Activated B cell treated with CpG ODN at 0.5 μM for 24 hours (primary cell): ENCODE results near the gene IGSF21. TPM values are rescaled to one million over a fixed set of nuclear protein-coding genes. Genes with fewer than 3 reads are reported as not detected.

ENCODE experiments used
- ATAC-seq: fragments of 200-7000 bp; cut with Tn5 transposase; one replicate; pipeline ENCODE4 v1.10.0; 2021; ENCODE audit warnings: low read depth, mild to moderate bottlenecking, moderate library complexity
- CTCF ChIA-PET: fragments of 350-600 bp; sonication (Branson Sonifier 250); formaldehyde crosslinking; loops from one replicate; lab custom pipeline; 2021; ENCODE audit warnings: antibody characterized with exemption; lab: Charles Lee
- POLR2A ChIA-PET: fragments of 350-600 bp; sonication (Branson Sonifier 250); formaldehyde crosslinking; loops from one replicate; lab custom pipeline; 2021; ENCODE audit warnings: antibody characterized with exemption; lab: Charles Lee
- DNase-seq: peaks from one replicate; pipeline ENCODE4 v3.0.0; 2022
- H3K27ac Mint-ChIP-seq: one replicate; pipeline ENCODE4 v1.8.0; 2020; ENCODE audit warnings: mixed read lengths
- H3K27me3 Mint-ChIP-seq: one replicate; pipeline ENCODE4 v1.8.0; 2021; ENCODE audit warnings: mixed read lengths
- H3K36me3 Mint-ChIP-seq: one replicate; pipeline ENCODE4 v1.8.0; 2021; ENCODE audit warnings: low read depth, mixed read lengths
- H3K4me1 Mint-ChIP-seq: one replicate; pipeline ENCODE4 v1.8.0; 2021; ENCODE audit warnings: mixed read lengths
- H3K4me3 Mint-ChIP-seq: one replicate; pipeline ENCODE4 v1.8.0; 2020; ENCODE audit warnings: mild to moderate bottlenecking, mixed read lengths
- H3K9me3 Mint-ChIP-seq: one replicate; pipeline ENCODE4 v1.8.0; 2020; ENCODE audit warnings: mixed read lengths
- intact Hi-C: fragments of 100-400 bp; cut with micrococcal nuclease; formaldehyde crosslinking; loops from one replicate; pipeline ENCODE4 v1.15.1; 2024
- total RNA-seq: library from RNA; stranded (reverse); gene quantifications from 2 replicates; pipeline ENCODE4 v1.2.3, GENCODE V29; 2022
- TF ChIP-seq, protein P1 (sequence below): fragments of 200-600 bp; IDR thresholded peaks from one replicate; pipeline ENCODE4 v1.8.0; 2022; ENCODE audit warnings: antibody characterized with exemption, mild to moderate bottlenecking

Gene IGSF21
- total RNA-seq, 1 donor from 2014 or later = not detected

DNA sequence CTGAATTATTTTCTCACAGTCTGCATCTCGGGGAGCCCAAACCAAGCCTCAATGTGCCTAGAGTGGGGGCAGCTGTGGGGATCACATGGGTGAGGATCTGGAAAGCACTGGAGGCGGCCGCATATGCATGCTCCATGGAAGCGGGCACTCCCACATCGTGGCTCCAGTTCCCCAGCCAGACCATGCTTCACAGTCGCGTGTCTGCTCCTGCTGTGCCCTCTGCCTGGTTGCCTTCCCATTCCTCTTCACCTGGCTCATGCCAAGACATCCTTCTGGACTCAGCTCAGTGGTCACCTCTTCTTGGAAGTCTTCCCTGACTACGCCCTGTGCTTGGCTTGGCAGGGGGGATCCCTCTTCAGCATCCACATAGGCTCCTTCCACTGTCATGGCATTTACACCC lies 32.8 kb downstream of the IGSF21 start:
- Mint-ChIP-seq H3K4me1 (no peaks in the 10 kb centered on the region), H3K9me3 (no peaks in the 10 kb centered on the region), H3K36me3 (no peaks in the 10 kb centered on the region), H3K4me3 (no peak overlapping the region), H3K27me3 (no peaks in the 10 kb centered on the region), H3K27ac (no peak overlapping the region)
- intact Hi-C loops = no loop called here
- TF ChIP-seq, protein P1, sequence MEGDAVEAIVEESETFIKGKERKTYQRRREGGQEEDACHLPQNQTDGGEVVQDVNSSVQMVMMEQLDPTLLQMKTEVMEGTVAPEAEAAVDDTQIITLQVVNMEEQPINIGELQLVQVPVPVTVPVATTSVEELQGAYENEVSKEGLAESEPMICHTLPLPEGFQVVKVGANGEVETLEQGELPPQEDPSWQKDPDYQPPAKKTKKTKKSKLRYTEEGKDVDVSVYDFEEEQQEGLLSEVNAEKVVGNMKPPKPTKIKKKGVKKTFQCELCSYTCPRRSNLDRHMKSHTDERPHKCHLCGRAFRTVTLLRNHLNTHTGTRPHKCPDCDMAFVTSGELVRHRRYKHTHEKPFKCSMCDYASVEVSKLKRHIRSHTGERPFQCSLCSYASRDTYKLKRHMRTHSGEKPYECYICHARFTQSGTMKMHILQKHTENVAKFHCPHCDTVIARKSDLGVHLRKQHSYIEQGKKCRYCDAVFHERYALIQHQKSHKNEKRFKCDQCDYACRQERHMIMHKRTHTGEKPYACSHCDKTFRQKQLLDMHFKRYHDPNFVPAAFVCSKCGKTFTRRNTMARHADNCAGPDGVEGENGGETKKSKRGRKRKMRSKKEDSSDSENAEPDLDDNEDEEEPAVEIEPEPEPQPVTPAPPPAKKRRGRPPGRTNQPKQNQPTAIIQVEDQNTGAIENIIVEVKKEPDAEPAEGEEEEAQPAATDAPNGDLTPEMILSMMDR = no peak
- ATAC-seq = no peak
- DNase-seq = no peak
- POLR2A ChIA-PET = no interaction called here
- CTCF ChIA-PET = no interaction called here

DNA sequence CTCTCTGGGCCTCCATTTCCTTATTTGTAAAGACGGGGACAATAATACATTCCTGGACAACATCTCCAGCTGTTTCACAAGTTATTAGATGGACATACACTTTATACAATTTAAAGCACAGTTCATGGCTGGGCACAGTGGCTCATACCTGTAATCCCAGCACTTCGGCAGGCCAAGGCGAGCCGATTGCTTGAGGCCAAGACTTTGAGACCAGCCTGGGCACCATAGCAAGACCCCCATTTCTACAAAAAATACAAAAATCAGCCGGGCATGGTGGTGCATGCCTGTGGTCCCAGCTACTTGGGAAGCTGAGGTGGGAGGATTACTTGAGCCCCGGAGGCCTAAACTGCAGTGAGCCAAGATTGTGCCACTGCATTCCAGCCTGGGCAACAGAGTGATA lies 34.1 kb downstream of the IGSF21 start:
- Mint-ChIP-seq H3K4me3 (no peak overlapping the region), H3K27ac (no peak overlapping the region), H3K4me1 (no peaks in the 10 kb centered on the region), H3K9me3 (no peaks in the 10 kb centered on the region), H3K36me3 (no peaks in the 10 kb centered on the region), H3K27me3 (no peaks in the 10 kb centered on the region)
- DNase-seq = no peak
- CTCF ChIA-PET = no interaction called here
- TF ChIP-seq, protein P1 = no peak
- POLR2A ChIA-PET = no interaction called here
- ATAC-seq = no peak
- intact Hi-C loops = no loop called here

DNA sequence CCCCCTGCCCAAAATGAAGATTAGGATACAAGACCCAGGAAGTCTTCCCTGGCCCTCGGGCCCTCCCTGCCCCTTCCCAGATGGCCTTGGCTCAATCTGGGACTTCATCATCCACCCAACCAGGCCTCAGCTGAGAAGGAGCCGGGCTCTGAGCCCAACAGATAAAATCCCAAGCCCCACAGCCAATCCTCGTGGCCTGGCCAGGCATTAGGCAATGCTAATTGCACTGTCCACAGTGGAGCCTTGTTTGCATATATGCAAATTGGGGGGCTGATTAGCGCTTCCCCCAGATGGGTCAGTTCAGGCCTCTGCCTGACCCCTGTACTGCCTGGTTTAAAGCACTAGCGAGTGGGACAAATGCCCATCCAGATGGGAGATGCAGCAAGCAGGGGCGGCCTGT lies 34.9 kb downstream of the IGSF21 start:
- Mint-ChIP-seq H3K4me3 (no peak overlapping the region), H3K9me3 (no peaks in the 10 kb centered on the region), H3K4me1 (no peaks in the 10 kb centered on the region), H3K27ac (no peak overlapping the region), H3K27me3 (no peaks in the 10 kb centered on the region), H3K36me3 (no peaks in the 10 kb centered on the region)
- ChIA-PET CTCF (no interaction called here), POLR2A (no interaction called here)
- no peak for DNase-seq
- TF ChIP-seq, protein P1 = no peak
- ATAC-seq = no peak
- intact Hi-C loops = no loop called here

DNA sequence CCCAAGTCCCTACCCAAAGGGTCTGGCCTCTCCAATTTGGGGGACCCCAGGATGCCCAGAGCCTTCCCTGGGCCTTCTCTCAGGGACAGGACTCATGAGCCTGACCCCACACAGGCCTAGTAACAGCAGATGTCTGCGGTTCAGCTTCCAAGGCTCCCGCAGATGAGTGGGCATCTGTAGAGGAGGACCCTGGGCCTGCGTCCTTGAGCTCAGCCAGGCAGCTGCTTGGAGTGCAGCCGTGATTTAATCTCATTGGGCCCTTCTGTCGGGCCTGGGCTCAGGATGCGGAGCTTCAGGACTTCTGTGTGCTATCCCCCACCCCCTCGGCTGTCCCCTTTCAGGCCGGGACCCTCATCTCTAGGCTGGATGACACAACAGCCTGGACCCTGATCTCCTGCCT lies 35.4 kb downstream of the IGSF21 start:
- ChIA-PET POLR2A (no interaction called here), CTCF (no interaction called here)
- H3K27me3 Mint-ChIP-seq = no peaks in the 10 kb centered on the region
- TF ChIP-seq, protein P1 = no peak
- no peaks in the 10 kb centered on the region for H3K4me1 Mint-ChIP-seq
- no peak for DNase-seq
- no peak overlapping the region for H3K4me3 Mint-ChIP-seq
- H3K9me3 Mint-ChIP-seq = no peaks in the 10 kb centered on the region
- intact Hi-C loops = no loop called here
- no peak overlapping the region for H3K27ac Mint-ChIP-seq
- H3K36me3 Mint-ChIP-seq = no peaks in the 10 kb centered on the region
- no peak for ATAC-seq

DNA sequence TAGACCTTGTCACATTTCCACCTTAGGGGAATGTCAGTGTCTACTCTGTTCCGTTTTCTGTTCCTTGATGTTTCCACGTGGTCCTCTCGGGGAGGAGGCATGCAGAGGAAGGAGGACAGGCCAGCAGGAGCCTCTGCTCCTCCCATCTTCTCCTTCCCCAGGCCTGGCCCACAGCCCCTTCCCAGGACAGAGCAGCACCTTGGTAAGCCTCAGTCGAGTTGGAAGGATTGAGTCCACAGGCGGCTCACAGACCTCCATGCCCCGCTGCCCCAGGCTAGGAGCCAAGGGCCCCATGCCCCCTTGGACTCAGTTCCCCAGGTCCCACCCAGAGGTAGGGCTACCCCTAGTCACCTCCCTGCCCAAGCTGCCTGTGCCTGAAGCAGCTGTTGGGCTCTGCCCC lies 36.5 kb downstream of the IGSF21 start:
- DNase-seq = no peak
- TF ChIP-seq, protein P1 = no peak
- no peaks in the 10 kb centered on the region for H3K36me3 Mint-ChIP-seq
- no peaks in the 10 kb centered on the region for H3K4me1 Mint-ChIP-seq
- POLR2A ChIA-PET = no interaction called here
- no peak overlapping the region for H3K4me3 Mint-ChIP-seq
- intact Hi-C loops = no loop called here
- no peak for ATAC-seq
- H3K27me3 Mint-ChIP-seq = no peaks in the 10 kb centered on the region
- H3K9me3 Mint-ChIP-seq = no peaks in the 10 kb centered on the region
- CTCF ChIA-PET = no interaction called here
- no peak overlapping the region for H3K27ac Mint-ChIP-seq
